Activated gamma-delta T cell treated with Interleukin-2 at 50 U/mL for 16 hours (primary cell): Measurements from ENCODE around the gene HCAR3.
"Not testable (repeated sequence)": the region's sequence is repeated elsewhere in the genome, so short reads cannot be mapped to it uniquely, and the experiment has no call there.

Source experiments
- DNase-seq: peaks from one replicate; pipeline ENCODE4 v3.0.0-alpha.2; 2020

The HCAR3 gene

DNA sequence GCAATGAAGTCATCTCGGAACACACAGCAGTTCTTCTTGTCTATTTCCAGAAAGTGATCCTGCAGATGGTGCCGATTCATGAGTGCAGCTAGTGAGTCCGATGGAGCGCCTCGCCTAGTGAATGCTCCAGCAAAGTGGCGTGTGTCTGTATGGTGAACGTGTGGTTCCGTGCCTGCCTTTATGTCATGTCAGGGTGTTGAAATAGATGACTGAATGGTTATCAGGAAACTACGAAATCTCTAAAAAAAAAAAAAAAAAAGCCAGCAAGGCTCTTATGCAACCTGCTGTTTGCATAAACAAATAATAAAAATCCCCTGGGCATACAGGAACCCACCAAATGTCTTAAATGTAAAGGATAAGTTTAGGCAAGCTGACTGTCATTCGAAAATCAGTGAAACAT is at the start of gene HCAR3:
TSS of gene HCAR3 (minus strand) at position 154 of the 400 bp plus-strand sequence. CDS start at position 80, 74 bp downstream.
- DNase-seq, result not testable (repeated sequence)

DNA sequence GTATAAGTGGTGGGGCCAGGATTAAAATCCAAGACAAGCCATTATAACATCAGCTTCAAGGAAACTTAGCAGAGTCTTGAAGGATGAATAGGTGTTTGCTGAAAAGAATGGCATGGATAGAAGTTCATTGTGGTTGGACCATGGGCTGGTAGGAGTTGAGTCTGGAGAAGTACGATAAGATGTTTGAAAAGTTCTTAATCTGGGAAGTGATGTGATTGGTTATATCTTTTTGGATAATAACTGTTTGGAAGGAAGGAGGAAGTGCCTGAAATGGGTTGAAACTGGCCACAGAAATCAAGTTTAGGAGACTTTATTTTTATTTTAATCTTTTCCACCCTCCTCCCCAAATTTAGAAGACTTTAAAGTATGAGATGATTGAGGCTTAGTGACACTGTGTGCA is 41.0 kb upstream of the HCAR3 start:
- DNase-seq, result no peak

DNA sequence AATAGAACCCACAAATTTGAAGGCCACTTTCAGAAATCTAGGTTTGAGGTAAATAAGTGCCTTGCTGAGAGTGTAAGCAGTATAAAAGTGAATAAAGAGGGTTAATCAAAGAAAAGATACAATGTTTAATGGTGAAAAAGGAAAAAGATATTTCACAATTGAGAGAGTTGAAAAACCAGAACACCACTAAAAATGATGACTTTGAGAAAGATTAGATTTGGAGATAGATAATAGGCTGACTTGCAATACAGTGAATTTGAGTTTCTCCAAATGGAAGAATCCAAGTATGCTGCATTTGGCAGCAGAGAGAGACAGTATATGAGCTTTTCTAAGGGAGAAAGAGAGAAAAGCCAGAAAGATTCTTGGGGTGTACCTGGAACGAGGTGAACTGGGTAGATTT is 38.2 kb upstream of the HCAR3 start:
- no peak for DNase-seq

DNA sequence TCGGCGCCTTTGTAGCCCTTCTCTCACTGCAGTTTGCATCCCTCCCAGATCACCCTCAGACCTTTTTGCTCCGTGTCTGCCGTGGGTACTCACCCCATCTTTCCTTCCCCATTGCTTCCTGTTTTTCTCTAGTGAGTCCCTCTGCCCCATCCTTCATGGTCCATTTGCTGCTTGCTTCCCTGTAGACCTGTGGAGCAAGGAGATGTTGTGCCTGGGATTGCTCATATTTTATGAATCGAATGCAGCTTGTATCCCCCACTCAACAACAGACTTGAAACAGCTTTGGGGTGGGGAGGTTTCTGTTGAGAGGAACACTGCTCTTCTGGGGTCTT is 36.7 kb upstream of the HCAR3 start:
- DNase-seq, result no peak

DNA sequence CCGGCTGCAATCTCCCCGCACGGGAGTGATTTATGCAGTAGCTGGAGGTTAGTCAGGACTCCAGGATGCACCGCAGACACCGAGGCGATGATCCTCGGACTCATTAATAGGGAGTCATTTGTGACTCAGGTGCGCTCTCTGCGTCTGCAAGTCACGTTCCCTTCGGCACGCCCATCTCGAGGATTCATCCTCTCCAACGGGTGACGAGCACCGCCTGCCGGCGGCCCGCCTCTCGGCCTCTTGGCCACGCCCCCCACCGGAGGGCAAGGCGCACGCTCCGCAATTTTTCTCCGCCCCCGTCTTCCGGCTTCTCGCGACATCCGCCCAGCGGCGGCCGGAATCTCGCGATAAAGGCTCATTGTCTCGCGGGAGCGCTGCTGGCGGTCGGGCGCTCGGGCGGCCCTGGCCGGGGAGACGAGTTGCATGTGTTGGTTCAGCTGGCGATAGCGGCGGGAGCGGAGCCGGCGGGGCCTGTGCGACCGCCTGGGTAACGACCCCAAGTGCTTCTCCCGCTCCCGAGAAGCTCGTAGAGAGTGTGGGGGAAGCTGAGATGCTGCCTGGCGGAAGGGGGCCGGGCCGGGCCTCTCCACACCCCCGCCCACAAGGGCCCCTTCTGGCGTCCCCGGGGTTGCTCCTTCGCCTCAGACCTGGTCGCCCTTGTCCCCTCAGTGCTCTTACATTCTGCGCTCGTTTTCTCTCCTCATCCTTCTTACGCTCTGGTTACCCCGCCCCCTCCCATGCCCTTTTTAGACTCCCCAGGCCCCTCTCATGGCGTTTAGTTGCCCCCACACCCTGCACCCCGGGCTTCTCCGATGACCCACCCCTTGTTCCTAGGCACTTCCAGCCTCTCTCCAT is 36.1 kb upstream of the HCAR3 start, which contains the start of gene DENR:
TSS of gene DENR (plus strand) at position 361 of the 855 bp plus-strand sequence. CDS start 878 bp downstream, outside the sequence.
- peak; percentile 99 for DNase-seq

DNA sequence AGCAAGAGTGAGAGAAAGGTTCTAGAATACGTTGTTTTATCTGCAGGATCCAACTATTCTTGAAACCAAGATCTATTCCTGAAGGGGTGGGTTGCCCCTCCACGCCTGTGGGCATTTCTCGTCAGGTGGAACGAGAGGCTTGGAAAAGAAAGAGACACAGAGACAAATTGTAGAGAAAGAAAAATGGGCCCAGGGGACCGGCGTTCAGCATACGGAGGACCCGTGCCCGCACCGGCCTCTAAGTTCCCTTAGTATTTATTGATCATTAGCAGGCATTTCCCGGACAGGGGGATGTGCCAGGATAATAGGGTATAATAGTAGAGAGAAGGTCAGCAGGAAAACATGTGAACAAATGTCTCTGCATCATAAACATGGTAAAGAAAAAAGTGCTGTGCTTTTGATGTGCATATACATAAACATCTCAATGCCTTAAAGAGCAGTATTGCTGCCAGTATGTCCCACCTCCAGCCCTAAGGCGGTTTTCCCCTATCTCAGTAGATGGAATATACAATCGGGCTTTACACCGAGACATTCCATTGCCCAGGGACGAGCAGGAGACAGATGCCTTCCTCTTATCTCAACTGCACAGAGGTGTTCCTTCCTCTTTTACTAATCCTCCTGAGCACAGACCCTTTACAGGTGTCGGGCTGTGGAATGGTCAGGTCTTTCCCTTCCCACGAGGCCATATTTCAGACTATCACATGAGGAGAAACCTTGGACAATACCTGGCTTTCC is 34.3 kb upstream of the HCAR3 start:
- not testable (repeated sequence) for DNase-seq

DNA sequence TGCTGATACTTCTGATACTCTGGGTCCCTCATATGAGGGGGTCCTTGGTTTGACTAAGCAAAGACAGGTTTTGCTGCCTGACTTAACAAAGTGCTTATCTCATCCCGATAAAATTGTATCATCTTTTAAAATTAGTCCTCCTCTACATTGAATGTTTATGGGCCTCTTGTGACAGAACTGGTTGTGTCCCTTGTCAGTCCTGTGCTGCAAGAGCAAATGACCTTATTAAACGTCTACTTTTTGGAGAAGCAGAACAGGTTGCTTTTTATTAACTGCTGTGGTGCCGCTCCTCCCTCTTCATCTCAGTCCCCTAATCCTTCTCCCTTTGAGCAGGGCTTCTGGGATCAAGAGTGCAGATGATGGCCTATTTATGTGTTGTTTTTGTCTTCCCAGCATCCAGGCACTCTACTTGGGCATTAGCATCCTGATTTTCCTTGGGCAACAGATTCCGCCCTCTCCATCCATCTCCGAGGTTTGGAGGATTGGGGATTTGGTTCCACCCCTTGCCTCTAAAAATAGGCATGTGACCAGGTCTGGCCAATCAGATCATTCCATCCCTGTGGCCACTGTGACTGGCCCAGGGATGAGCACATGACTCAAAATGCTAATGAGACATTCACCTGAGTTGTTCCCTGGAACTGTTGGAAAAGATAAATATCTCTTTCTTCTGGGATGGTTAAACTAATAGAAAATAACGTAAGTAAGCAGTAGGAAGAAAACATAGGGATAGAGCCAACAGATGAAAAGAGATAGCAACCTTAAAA is 33.1 kb upstream of the HCAR3 start:
- no peak for DNase-seq

DNA sequence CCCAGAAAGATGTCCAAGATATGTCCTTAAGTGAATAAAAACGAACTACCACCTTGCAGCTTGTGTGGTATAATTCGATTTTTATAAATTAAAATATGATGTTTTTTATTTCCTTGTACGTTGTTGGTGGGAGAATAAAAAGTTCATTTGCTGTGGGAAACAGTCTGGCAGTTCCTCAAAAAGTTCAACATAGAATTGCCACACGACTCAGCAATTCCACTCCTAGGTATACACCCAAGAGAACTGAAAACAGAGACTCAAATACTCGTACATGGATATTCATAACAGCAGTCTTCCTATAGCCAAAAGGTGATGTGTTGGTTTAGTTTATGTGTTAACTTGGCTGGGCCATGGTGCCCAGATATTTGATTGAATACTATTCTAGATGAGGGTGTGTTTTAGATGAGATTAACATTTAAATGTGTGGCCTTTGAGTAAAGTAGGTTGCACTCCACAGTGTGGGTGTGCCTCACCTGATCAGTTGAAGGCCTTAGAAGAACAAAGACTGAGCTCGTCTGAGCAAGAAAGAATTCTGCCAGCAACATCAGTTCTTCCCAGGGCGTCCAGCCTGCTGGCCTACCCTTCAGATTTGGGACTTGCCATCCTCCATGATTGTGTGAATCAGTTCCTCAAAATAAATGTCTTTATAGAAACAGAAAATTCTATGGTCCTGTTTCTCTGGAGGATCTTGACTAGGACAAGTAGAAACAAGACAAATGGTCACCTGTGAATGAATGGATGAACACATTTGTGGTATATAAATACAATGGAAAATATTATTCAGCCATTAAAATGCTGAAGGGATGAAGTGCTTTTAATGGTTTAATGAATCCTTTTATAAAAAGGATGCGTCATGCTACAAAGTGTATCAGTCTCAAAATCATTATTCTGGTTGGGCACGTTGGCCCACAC is 30.9 kb upstream of the HCAR3 start:
- no peak for DNase-seq

DNA sequence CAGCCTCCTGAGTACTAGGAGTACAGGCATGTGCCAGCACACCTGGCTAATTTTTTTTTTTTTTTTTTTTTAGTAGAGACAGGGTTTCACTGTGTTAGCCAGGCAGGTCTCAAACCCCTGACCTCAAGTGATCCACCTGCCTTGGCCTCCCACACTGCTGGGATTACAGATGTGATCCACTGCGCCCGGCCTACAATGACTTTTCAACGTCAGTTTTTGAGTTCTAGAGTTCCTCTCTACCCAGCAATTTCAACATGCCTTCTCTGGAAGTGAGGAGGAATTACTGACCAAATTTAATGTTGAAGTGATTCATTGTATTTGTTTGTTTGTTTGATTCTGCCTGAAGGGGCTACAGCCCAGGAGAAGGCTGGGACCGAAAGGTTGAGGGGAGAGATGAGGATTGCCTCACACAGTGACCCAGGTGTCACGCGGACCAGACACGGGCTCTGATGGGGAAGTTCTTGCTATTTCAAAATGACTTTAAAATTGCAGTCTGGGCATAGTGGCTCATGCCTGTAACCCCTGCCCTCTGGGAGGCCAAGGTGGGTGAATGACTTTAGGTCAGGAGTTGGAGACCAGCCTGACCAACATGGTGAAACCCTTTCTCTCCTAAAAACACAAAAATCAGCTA is 27.4 kb upstream of the HCAR3 start:
- DNase-seq, result no peak

DNA sequence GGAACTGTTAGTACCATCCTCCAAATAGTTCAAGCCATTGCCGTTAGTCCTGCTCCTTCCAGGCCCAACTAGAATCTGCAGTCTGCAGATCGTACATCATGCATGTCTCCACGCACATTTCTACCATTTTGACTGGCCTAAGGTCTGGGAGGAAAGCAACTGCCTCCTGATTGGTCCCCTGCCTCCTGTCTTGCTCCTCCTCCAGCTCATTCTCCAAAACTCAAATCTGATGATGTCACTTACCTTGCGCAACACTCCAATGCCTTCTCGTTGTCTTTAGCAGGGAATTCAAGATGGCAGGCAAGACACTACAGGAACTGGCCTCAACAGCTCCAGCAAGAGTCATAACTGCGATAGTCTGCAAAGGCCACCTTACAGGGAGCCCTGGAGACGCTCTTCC is 23.7 kb upstream of the HCAR3 start:
- no peak for DNase-seq

DNA sequence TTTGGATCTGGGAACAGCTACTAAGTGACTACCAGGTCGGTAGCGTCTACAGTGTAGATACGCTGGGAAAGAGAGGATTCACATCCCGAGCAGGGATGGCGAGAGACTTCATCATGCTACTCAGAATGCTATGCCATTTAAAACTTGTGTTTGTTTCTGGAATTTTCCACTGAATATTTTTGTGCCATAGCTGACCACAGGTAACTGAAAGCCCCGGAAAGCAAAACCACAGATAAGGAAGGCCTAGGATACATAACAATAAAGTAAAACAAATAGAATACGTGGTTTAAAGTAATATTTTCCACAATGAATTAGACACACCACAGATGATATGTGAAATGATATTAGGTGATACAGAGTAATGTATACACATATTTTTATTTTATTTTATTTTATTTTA is 22.0 kb upstream of the HCAR3 start:
- DNase-seq, result no peak

DNA sequence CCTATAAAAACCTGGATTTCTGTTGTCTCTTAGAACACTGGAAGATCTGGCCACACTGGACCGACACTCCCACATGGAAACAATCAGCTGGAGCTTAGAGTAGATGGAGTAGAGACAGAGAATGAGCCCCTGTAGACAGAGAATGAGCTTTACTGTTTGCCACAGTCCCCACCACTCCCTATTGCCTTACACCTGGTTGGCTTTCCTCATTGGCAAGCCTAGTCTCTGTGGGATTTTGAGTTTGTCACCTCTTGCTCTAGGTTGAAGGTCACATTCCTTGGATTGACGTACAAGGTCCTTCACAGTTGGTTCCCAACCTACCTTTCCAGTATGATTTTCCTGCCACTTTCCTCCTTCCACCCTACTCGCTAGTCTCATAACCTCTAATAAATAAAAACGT is 16.0 kb upstream of the HCAR3 start:
- DNase-seq, result no peak

DNA sequence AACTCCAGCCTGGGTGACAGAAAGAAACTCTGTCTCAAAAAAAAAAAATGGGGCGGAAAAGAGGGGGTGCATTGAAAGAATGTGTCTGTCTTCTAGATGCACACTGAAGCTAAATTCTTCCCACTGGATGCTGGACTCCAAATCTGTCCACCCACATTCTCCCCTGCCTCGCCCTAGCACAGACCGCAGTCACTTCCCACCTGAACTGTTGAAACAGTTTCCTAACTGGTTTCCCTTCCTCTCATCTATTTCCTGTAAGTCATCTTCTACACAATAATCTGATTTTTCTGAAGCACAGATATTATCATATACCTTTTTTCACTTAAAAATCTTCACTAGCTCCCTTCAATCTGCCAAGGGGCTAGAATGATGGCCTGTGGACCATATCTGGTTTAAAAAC is 15.6 kb upstream of the HCAR3 start:
- DNase-seq, result no peak

DNA sequence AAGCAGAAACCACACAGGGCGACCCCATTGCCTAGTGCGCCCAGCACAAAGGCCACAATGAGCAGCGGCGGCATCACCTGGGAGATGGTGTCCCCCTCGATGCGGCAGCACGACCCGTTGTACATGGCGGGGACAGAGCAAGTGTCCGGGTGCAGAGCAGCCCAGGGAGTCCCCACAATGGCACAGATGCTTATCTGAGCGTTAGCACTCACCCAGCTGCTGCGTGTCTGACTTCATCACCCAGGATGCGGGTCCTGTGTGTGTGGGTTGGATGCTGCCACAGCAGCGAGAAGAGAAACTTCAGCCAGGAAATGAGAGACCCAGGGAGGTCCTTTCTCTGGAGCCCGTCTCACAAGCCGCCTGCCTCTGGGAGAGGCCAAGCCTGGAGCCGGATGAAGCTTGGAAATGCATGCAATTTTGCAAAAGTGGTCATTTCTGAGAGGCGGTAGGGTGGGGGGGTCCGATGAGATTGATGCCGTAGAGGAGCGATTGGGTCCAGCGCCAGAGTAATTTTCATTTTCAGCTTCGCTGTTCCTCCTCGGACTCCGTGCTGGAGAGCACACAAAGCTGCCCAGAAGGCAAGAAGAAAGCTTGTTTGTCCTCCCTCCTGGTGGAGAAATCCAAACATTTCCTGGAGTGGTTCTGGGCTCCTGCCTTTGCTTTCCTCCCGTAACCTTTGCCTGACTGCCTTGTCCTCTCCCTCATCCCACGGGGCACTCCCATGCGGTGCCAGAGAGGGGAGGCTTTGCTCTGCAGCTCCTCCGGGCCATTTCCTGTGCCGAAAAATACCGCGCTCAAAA is 13.8 kb upstream of the HCAR3 start, which contains the start of gene HCAR1:
TSS of gene HCAR1 (minus strand) at position 630 of the 800 bp plus-strand sequence. CDS start at position 125, 505 bp downstream.
- DNase-seq, result no peak

DNA sequence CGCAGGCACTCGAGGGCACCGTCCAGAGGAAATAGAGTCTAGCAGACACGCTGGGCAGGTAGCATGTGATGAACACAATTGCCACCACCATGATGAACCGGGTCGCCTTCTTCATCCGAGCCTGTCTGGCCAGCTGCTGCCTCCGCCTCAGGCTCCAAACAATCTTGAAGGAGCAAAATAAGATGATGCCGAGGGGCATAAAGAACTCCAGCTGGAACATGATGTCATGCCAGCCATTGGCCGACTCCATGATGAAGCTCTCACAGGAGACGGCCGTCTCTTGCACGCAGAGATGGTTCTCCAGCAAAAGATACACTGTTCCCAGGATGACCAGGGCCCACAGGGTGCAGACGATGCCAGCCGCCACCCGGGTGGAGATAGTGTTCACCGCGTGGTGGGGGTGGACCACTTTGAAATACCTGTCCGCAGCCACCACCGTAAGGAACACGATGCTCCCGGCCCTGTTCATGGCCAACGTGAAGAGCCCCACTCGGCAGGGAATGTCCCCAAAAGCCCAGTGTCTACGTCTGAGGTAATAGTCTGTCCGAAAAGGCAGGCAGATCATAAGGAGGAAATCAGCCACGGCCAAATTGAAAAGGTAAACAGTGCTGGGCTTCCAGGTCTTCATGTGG is 13.1 kb upstream of the HCAR3 start:
- no peak for DNase-seq

DNA sequence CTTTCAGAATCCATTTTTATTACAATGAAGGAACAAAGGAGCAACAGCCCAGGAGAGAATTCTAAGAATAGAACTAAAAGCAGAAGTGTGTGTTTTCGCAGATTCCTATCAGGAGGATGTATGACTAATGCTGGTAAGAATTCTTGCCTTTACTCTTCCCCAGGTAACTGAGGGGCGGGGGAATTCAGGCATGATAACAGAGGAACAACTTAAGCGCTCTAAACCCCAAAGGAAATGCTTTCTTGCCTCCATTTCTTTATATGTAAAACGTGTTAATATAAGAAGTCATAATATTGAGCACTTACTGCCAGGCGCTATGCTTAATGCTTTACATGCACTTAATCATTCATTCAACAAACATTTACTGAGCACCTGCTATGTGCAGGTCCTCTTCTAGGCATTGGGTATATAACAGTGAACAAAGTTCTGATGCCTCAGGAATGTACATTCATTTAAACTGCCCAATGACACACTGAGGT is 9.5 kb upstream of the HCAR3 start:
- DNase-seq, result no peak

DNA sequence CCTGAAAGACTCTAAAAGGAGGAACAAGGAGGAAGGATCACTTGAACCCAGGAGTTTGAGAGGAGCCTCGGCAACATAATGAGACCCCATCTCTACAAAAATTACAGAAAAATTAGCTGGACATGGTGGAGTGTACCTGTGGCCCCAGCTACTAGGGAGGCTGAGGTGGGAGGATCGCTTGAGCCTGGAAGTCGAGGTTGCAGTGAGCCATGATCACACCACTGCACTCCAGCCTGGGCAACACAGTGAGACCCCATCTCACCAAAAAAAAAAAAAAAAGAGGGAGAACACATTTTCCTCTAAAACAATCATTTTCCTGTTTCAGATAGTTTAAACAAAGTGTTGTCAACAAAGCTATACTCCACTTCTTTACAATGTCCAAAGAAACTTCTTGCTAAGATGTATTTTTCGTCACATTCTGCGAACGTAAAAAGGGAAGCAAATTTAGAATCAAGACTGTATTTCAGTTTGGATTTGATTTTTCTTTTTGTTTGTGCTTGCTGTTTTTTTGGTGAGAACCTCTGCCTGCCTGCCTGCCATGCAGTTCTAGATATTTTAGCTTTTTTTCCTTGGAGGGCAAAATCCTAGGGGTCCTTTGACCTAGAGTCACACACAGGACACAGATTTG is 9.0 kb upstream of the HCAR3 start:
- DNase-seq, result no peak

DNA sequence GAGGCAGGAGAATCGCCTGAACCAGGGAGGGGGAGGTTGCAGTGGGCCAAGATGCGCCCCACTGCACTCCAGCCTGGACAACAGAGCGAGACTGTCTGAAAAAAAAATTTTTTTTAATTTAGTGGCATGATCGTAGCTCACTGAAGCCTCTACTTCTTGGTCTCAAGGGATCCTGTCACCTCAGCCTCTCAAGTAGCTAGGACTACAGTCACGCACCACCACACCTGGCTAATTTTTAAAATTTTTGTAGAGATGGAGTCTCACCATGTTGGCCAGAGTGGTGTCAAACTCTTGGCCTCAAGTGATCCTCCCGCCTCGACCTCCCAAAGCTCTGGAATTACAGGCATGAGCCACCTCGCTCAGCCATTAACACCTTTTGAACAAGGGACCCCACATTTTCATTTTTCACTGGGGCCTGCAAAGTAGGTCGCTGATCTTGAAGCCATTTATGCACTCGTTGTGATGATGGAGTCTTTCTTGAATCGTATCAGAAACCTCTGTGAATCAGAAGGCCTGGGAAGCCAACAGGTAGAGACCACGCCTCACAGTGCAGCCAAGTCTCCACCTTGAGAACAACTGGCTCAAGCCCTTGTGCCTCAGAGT is 8.1 kb upstream of the HCAR3 start:
- DNase-seq, result no peak

DNA sequence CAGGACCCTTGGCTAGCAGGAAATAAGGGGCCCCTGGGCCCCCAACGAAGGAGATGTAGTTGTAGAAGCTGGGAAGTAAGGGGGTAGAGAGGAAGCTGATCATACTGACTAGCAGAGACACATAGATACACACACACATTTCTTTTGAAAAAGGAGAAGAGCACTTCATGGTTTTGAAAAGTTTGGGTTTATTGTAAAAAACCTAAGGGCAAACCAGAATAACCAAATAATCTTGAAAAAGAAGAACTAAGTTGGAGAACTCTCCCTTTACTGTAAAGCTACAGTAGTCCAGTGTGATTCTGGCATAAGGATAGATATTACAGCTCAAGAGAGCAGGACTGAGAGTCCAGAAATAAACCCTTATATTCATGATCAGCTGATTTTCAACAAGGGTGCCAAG is 5.8 kb upstream of the HCAR3 start:
- DNase-seq, result no peak
